ENCODE results near the gene CYB5R4. TPM values are rescaled to one million over a fixed set of nuclear protein-coding genes. Genes with fewer than 3 reads are reported as not detected.

CYB5R4 gene
- total RNA-seq, 1 experiment from 2014 or later: 18.9 TPM

GRCh38 chr6:83885984-83886383 is 26.5 kb downstream of the CYB5R4 start:
- no peaks in the 10 kb centered on the region for H3K9me3 Mint-ChIP-seq (ENCODE audit: unreplicated experiment)
- no peak overlapping the region for H3K4me3 Mint-ChIP-seq (ENCODE audit: unreplicated experiment)
- intact Hi-C loops (cut with micrococcal nuclease): loop anchor here (2.0 to 10.0 kb wide), 3 partner anchors 271 to 1439 kb away; no protein-coding TSS in a partner anchor
- ChIA-PET CTCF (interaction anchor here (0.6 to 2.6 kb wide), 7 partner anchors 8 to 1437 kb away, joined by 3 to 26 read pairs (median 3); partner anchors contain the start of gene CEP162), POLR2A (no interaction called here)
- H3K36me3 Mint-ChIP-seq (ENCODE audit: insufficient read depth, unreplicated experiment): peaks cover 4% of the 10 kb centered on the region
- H3K4me1 Mint-ChIP-seq (ENCODE audit: insufficient read depth, unreplicated experiment): no peaks in the 10 kb centered on the region
- no peak for TF ChIP-seq CTCF (IDR thresholded peaks at IDR 0.05; ENCODE audit: unreplicated experiment)
- BruUV-seq (replicated peaks): no TSS peak
- no peaks in the 10 kb centered on the region for H3K27me3 Mint-ChIP-seq (ENCODE audit: insufficient read depth, unreplicated experiment)
- no peak for DNase-seq (ENCODE audit: unreplicated experiment)
- H3K27ac Mint-ChIP-seq (ENCODE audit: low read depth, unreplicated experiment): no peak overlapping the region

DNA sequence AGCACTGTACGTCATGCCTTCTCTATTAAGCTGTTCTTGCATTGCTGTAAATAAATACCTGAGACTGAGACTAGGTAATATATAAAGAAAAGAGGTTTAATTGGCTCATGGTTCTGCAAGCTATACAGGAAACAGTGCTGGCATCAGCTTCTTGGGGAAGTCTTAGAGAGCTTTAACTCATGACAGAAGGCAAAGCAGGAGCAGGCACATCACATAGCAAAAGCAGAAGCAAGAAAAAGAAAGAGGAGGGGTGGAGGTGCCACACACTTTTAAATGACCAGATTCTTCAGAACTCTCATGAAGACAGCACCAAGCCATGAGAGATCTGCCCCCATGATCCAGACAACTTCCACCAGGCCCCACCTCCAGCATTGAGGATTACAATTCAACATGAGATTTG is 30.1 kb downstream of the CYB5R4 start:
- Mint-ChIP-seq H3K4me3 (ENCODE audit: unreplicated experiment) (no peak overlapping the region), H3K4me1 (ENCODE audit: insufficient read depth, unreplicated experiment) (no peaks in the 10 kb centered on the region), H3K9me3 (ENCODE audit: unreplicated experiment) (no peaks in the 10 kb centered on the region), H3K27me3 (ENCODE audit: insufficient read depth, unreplicated experiment) (no peaks in the 10 kb centered on the region), H3K27ac (ENCODE audit: low read depth, unreplicated experiment) (no peak overlapping the region), H3K36me3 (ENCODE audit: insufficient read depth, unreplicated experiment) (no peaks in the 10 kb centered on the region)
- no peak for DNase-seq (ENCODE audit: unreplicated experiment)
- intact Hi-C loops (cut with micrococcal nuclease): loop anchor here (10.0 kb wide), 2 partner anchors 275 to 1435 kb away; no protein-coding TSS in a partner anchor
- no peak for TF ChIP-seq CTCF (IDR thresholded peaks at IDR 0.05; ENCODE audit: unreplicated experiment)
- BruUV-seq (replicated peaks): no TSS peak
- POLR2A ChIA-PET: interaction anchor here (0.6 kb wide), 1 partner anchor 1354 kb away, joined by 4 read pairs; no protein-coding TSS in a partner anchor
- CTCF ChIA-PET: interaction anchor here (1.0 to 1.5 kb wide), 3 partner anchors 331 to 1433 kb away, joined by 4 to 7 read pairs (median 6); no protein-coding TSS in a partner anchor

DNA sequence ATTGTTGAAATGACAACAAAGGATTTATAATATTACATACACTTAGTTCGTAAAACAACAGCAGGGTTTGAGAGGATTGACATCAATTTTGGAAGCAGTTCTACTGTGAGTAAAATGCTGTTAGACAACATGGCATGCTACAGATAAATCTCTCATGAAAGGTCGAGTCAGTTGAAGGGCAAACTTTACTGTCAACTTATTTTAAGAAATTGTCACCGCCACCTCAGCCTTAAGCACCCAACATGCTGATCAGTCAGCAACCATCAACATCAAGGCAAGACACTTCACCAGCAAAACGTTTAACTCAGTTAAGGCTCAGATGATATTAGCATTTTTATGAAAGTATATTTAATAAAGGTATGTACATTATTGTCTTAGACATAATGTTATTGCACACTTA is 31.0 kb downstream of the CYB5R4 start:
- no peak overlapping the region for H3K27ac Mint-ChIP-seq (ENCODE audit: low read depth, unreplicated experiment)
- POLR2A ChIA-PET: no interaction called here
- H3K36me3 Mint-ChIP-seq (ENCODE audit: insufficient read depth, unreplicated experiment): no peaks in the 10 kb centered on the region
- BruUV-seq (replicated peaks): no TSS peak
- no peak overlapping the region for H3K4me3 Mint-ChIP-seq (ENCODE audit: unreplicated experiment)
- no peaks in the 10 kb centered on the region for H3K9me3 Mint-ChIP-seq (ENCODE audit: unreplicated experiment)
- CTCF ChIA-PET: no interaction called here
- TF ChIP-seq CTCF (IDR thresholded peaks at IDR 0.05; ENCODE audit: unreplicated experiment): no peak
- DNase-seq (ENCODE audit: unreplicated experiment): no peak
- intact Hi-C loops (cut with micrococcal nuclease): no loop called here
- no peaks in the 10 kb centered on the region for H3K27me3 Mint-ChIP-seq (ENCODE audit: insufficient read depth, unreplicated experiment)
- no peaks in the 10 kb centered on the region for H3K4me1 Mint-ChIP-seq (ENCODE audit: insufficient read depth, unreplicated experiment)

DNA sequence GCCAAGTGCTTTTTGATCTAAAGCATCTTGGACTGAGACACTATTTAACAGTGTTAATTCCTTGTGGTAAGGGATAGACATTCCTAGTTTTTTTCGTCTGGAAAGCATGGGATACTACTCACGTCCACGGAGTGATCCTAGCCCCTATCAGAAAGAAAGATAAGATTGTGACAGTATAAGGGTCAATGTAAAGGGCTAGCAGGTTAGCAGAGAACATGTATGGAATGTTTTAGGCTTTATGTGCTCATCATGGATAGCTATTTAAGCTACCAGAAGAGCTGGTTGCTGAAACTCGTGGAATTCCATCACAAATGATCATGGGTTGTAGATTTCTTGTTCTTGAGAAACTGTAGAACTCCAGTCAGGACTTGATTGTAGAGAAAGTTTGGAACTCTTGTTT is 32.1 kb downstream of the CYB5R4 start:
- intact Hi-C loops (cut with micrococcal nuclease): no loop called here
- CTCF ChIA-PET: interaction anchor here (0.6 kb wide), 1 partner anchor 670 kb away, joined by 3 read pairs; no protein-coding TSS in a partner anchor
- no peaks in the 10 kb centered on the region for H3K27me3 Mint-ChIP-seq (ENCODE audit: insufficient read depth, unreplicated experiment)
- no peak for DNase-seq (ENCODE audit: unreplicated experiment)
- no peaks in the 10 kb centered on the region for H3K9me3 Mint-ChIP-seq (ENCODE audit: unreplicated experiment)
- H3K36me3 Mint-ChIP-seq (ENCODE audit: insufficient read depth, unreplicated experiment): no peaks in the 10 kb centered on the region
- no peak overlapping the region for H3K27ac Mint-ChIP-seq (ENCODE audit: low read depth, unreplicated experiment)
- no peak overlapping the region for H3K4me3 Mint-ChIP-seq (ENCODE audit: unreplicated experiment)
- no peaks in the 10 kb centered on the region for H3K4me1 Mint-ChIP-seq (ENCODE audit: insufficient read depth, unreplicated experiment)
- BruUV-seq (replicated peaks): no TSS peak
- POLR2A ChIA-PET: no interaction called here
- no peak for TF ChIP-seq CTCF (IDR thresholded peaks at IDR 0.05; ENCODE audit: unreplicated experiment)
